ENCODE measurements around the gene P2RX1.

P2RX1 gene

DNA sequence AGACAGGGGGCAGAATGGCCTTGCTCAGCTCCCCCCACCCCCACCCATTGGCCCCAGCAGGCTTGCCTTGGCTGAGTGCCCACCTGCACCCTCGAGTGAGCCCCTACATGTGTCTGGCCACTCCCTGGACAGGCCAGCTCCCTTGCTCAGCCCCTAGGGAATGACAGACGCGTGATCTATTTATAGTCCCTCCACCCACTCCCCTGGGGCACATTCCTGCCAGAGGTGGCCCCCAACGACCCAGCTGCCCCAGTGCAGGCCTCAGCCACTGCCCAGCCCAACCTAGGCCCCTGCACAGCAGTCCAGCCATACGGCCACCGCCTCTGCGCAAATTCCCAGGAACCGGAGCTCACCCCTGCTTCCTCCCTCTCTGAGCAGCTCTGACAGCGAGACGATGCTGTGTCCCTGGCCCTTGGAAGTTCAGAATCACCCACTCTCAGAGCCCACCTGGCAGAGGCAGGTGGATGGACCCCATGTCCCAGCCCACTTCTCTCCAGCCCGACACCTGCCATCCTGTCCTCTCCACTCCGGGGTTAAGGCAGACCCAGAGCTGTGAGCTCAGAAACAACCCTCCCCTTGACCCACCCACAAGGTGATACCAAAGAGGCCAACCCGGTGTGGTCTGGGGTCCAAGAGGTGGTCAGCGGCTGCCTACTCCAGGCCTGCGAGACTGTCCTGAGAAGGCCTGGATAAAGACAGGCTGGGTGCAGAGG is 11.5 kb upstream of the P2RX1 start:
- Histone ChIP-seq H3K27ac (ENCODE audit: low read depth, low read length) (no peak overlapping the region), H3K4me3 (ENCODE audit: low read length) (no peak overlapping the region), H3K9ac (ENCODE audit: low read length) (no peak overlapping the region), H3K27me3 (ENCODE audit: control insufficient read depth, insufficient read depth, low read length) (no peaks in the 10 kb centered on the region), H3K36me3 (ENCODE audit: control insufficient read depth, insufficient read depth, low read length) (peaks cover 17% of the 10 kb centered on the region), H3K4me1 (ENCODE audit: control insufficient read depth, insufficient read depth, low read length) (peaks cover 3% of the 10 kb centered on the region)

DNA sequence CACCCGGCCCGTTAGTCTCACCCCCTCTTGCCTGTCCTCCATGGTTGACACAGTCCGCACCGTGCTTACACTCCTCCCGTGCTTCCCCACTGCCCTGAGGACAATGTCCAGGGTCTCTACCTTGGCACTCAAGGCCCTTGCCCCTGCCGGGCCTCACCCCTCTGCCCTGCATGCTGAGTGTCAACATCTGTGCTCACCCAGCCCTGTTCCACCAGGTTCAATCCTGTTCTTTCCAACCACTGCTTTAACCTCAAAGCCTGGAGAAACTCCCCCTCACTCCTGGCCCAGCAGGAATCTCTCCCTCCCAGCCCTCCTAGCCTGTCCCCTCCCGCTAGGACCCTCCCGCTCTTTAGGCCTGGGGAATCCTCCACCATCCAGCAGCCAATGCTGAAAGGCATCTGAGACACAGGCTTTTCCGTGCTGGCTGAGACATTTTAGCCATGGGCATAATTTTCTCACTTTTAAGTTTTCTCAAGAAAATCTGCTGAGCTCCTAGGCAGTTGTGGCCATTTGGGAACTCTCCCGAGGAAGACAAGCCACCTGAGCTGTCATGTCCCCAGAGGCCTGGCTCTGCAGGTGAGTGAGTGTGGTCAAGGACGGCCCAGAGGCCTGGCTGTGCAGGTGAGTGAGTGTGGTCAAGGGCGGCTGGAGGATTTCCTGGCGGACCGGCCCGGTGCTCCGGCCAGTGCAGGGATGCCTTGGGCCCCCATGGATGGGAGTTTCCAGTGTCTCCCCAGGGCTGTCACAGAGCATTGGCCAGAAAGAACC is 10.8 kb upstream of the P2RX1 start:
- no peak overlapping the region for H3K4me3 ChIP-seq (ENCODE audit: low read length)
- no peak overlapping the region for H3K27ac ChIP-seq (ENCODE audit: low read depth, low read length)
- H3K36me3 ChIP-seq (ENCODE audit: control insufficient read depth, insufficient read depth, low read length): peaks cover 15% of the 10 kb centered on the region
- no peaks in the 10 kb centered on the region for H3K27me3 ChIP-seq (ENCODE audit: control insufficient read depth, insufficient read depth, low read length)
- H3K9ac ChIP-seq (ENCODE audit: low read length): no peak overlapping the region
- peaks cover 3% of the 10 kb centered on the region for H3K4me1 ChIP-seq (ENCODE audit: control insufficient read depth, insufficient read depth, low read length)

- Histone ChIP-seq H3K9ac (ENCODE audit: low read length) (no peak overlapping the region), H3K27me3 (ENCODE audit: control insufficient read depth, insufficient read depth, low read length) (no peaks in the 10 kb centered on the region), H3K36me3 (ENCODE audit: control insufficient read depth, insufficient read depth, low read length) (peaks cover 15% of the 10 kb centered on the region), H3K4me3 (ENCODE audit: low read length) (no peak overlapping the region), H3K4me1 (ENCODE audit: control insufficient read depth, insufficient read depth, low read length) (peaks cover 3% of the 10 kb centered on the region), H3K27ac (ENCODE audit: low read depth, low read length) (no peak overlapping the region)
Observed at GRCh38 chr17:3925684-3926485, 9.6 kb upstream of the P2RX1 start.

GRCh38 chr17:3924512-3925350 is 8.5 kb upstream of the P2RX1 start:
- Histone ChIP-seq H3K36me3 (ENCODE audit: control insufficient read depth, insufficient read depth, low read length) (peaks cover 12% of the 10 kb centered on the region), H3K9ac (ENCODE audit: low read length) (no peak overlapping the region), H3K27me3 (ENCODE audit: control insufficient read depth, insufficient read depth, low read length) (no peaks in the 10 kb centered on the region), H3K4me1 (ENCODE audit: control insufficient read depth, insufficient read depth, low read length) (peaks cover 3% of the 10 kb centered on the region), H3K4me3 (ENCODE audit: low read length) (no peak overlapping the region), H3K27ac (ENCODE audit: low read depth, low read length) (peak overlapping the region; percentile 40)

DNA sequence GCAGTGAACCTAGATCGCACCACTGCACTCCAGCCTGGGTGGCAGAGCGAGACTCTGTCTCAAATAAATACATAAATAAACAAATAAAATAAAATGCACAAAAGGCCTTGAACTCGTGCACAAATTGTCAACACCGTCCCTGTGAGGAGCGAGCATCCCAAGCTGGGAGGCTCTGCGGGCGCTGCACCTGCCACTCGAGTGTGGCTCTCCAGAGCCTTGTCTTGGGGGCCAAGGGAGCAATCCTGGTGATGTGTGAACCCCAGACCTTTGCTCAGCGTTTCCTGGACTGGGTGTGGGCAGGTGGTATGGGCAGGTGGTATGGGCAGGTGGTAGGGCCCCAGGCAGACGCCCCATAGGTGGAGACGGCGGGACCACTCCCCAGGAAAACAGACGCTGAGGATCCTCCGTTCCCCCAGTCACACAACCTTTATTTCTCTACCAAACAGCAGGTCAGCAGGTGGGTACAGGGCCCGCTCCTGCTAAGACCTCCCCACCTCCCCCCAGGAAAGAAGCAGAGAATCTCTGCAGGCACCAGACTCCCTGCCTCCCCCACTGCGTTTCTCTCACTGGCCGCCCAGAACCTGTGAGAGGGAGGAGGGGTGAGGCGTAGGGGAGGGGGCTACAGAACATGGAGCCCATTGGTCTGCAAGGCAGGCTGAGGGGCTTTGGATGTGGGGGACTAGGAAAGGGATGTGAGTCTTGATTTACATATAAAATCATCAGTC is 7.4 kb upstream of the P2RX1 start:
- Histone ChIP-seq H3K4me3 (ENCODE audit: low read length) (no peak overlapping the region), H3K36me3 (ENCODE audit: control insufficient read depth, insufficient read depth, low read length) (peaks cover 12% of the 10 kb centered on the region), H3K9ac (ENCODE audit: low read length) (no peak overlapping the region), H3K4me1 (ENCODE audit: control insufficient read depth, insufficient read depth, low read length) (peaks cover 6% of the 10 kb centered on the region), H3K27me3 (ENCODE audit: control insufficient read depth, insufficient read depth, low read length) (no peaks in the 10 kb centered on the region), H3K27ac (ENCODE audit: low read depth, low read length) (no peak overlapping the region)

GRCh38 chr17:3922765-3923164 is 6.5 kb upstream of the P2RX1 start:
- no peak overlapping the region for H3K4me3 ChIP-seq (ENCODE audit: low read length)
- peaks cover 6% of the 10 kb centered on the region for H3K36me3 ChIP-seq (ENCODE audit: control insufficient read depth, insufficient read depth, low read length)
- H3K9ac ChIP-seq (ENCODE audit: low read length): no peak overlapping the region
- H3K27me3 ChIP-seq (ENCODE audit: control insufficient read depth, insufficient read depth, low read length): no peaks in the 10 kb centered on the region
- H3K27ac ChIP-seq (ENCODE audit: low read depth, low read length): no peak overlapping the region
- peaks cover 7% of the 10 kb centered on the region for H3K4me1 ChIP-seq (ENCODE audit: control insufficient read depth, insufficient read depth, low read length)

DNA sequence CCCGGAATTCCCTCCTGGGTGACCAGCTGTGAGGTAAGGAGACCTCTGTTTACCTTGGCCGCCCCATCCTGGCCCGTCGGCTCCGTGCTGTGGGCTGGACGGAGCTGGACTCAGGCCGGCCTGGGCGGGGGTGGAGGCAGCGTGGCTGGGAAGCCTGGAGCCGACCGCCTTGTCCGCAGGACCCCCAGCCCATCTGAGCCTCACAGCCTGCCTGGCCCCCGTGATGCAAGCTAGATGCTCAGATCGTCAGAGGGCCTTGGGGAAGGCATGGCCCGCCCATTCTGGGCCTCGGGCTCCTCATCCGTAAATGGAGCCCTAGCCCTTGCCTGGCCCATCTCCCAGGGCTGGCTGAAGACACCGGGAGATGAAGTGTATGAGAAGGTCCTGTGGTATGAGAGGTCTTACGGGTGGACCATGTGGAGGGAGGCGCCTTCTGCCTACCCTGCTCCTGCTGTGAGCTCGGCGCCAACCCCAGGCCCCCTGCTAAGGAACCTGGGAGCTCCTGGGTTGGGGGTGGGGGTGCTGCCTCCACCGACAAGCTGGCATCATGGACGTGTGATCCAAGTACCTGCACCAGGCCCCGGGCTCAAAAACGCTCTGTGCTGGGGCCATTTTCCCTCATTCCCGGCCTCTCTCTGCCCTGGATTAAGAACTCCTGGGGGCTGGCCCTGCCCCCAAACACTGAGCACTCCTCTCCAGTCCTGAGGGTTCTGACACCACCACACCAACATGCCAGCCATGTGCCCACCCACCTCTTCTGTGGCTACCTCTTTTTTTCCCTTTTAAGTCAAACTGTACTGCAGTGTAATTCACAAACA is 5.4 kb upstream of the P2RX1 start:
- peak overlapping the region; percentile 56 for H3K27ac ChIP-seq (ENCODE audit: low read depth, low read length)
- no peak overlapping the region for H3K9ac ChIP-seq (ENCODE audit: low read length)
- H3K4me3 ChIP-seq (ENCODE audit: low read length): no peak overlapping the region
- no peaks in the 10 kb centered on the region for H3K36me3 ChIP-seq (ENCODE audit: control insufficient read depth, insufficient read depth, low read length)
- no peaks in the 10 kb centered on the region for H3K27me3 ChIP-seq (ENCODE audit: control insufficient read depth, insufficient read depth, low read length)
- peaks cover 7% of the 10 kb centered on the region for H3K4me1 ChIP-seq (ENCODE audit: control insufficient read depth, insufficient read depth, low read length)

- no peak overlapping the region for H3K4me3 ChIP-seq (ENCODE audit: low read length)
Observed at GRCh38 chr17:3921006-3921405, 4.7 kb upstream of the P2RX1 start.

DNA sequence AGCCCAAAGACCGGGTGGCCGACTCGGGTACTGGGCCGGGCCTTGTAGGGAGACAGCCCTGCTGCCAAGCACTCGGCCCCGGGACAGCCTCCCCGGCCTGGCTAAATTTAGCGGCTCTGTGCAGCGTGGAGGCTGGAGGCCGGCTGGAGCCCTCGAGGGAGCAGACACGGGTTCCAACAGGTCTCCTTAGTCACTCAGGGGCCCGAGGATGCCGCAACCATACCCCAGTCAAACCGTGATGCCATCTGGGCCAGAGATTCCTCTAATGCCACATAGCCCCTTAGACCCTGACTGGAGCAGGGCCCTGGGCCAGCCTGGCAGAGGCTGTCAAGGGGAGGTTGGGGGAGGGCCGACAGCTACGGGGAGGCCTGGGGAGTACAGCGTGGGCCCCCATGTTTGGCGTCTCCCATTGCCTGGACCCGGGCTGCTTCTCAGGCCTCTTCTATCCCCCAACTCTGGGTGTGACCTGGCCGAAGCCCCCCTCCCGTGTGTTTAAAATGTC is 2.9 kb upstream of the P2RX1 start:
- no peaks in the 10 kb centered on the region for H3K36me3 ChIP-seq (ENCODE audit: control insufficient read depth, insufficient read depth, low read length)
- H3K4me3 ChIP-seq (ENCODE audit: low read length): no peak overlapping the region
- H3K9ac ChIP-seq (ENCODE audit: low read length): no peak overlapping the region
- H3K27ac ChIP-seq (ENCODE audit: low read depth, low read length): peak overlapping the region; percentile 86
- H3K27me3 ChIP-seq (ENCODE audit: control insufficient read depth, insufficient read depth, low read length): no peaks in the 10 kb centered on the region
- peaks cover 5% of the 10 kb centered on the region for H3K4me1 ChIP-seq (ENCODE audit: control insufficient read depth, insufficient read depth, low read length)

More at GRCh38 chr17:3921006-3921405, 4.7 kb upstream of the P2RX1 start:
- Histone ChIP-seq H3K9ac (ENCODE audit: low read length) (no peak overlapping the region), H3K27me3 (ENCODE audit: control insufficient read depth, insufficient read depth, low read length) (no peaks in the 10 kb centered on the region), H3K4me1 (ENCODE audit: control insufficient read depth, insufficient read depth, low read length) (peaks cover 7% of the 10 kb centered on the region), H3K36me3 (ENCODE audit: control insufficient read depth, insufficient read depth, low read length) (no peaks in the 10 kb centered on the region), H3K27ac (ENCODE audit: low read depth, low read length) (peak overlapping the region; percentile 56)

DNA sequence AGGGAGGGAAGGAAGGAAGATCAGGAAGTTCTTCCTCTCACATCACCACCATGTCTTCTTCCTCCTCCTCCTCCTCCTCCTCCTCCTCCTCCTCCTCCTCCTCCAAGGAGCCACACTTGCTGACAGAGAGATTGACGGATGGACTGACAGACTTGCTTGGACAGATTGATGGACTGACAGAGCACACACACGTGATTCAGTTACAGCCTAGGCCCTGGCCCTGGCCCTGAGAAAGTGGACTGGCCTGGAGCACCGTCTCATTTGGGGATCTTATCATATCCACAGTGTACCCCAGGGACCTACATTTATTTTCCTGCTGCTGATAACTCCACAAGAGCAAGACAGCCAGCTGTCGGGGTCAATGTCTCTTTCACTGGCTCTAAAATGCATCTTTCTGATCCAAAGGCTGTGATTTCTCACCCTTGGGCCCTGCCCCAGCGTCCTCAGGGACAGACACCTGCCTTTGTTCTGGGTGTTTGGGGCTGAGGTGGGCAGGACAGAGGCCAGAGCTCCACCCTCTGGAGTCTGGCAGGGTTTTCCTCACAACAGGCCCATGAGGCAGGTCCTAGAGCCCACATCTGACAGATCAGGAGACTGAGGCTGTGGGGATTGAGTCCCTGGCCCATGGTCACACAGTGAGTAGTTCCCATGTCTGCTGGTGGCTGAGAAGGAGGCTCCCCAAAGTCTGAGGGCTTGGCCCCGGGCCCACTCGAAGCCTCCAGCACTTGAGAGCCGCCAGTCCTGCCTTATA is 2.3 kb upstream of the P2RX1 start:
- H3K27me3 ChIP-seq (ENCODE audit: control insufficient read depth, insufficient read depth, low read length): no peaks in the 10 kb centered on the region
- peaks cover 4% of the 10 kb centered on the region for H3K4me1 ChIP-seq (ENCODE audit: control insufficient read depth, insufficient read depth, low read length)
- H3K27ac ChIP-seq (ENCODE audit: low read depth, low read length): peak overlapping the region; percentile 86
- H3K36me3 ChIP-seq (ENCODE audit: control insufficient read depth, insufficient read depth, low read length): no peaks in the 10 kb centered on the region
- H3K9ac ChIP-seq (ENCODE audit: low read length): peak overlapping the region; percentile 21
- H3K4me3 ChIP-seq (ENCODE audit: low read length): no peak overlapping the region

Measured in rectal smooth muscle tissue (tissue), 1 donor.